Loucy (cell line): ENCODE measurements around the gene UQCRHL.

Experiments used
- H2AFZ ChIP-seq: fragments of 200-600 bp; sonication (generic); 2 replicates; pipeline ENCODE4 v1.6.0; 2016; ENCODE audit warnings: antibody characterized with exemption, mild to moderate bottlenecking, low read length, moderate library complexity
- H3F3A ChIP-seq: fragments of 200-600 bp; 2 replicates; pipeline ENCODE4 v1.6.0; 2016; ENCODE audit warnings: antibody characterized with exemption, low read depth, mild to moderate bottlenecking
- H3K27me3 ChIP-seq: fragments of 200-600 bp; sonication (generic); 2 replicates; pipeline ENCODE4 v1.6.1; 2014; ENCODE audit warnings: low read length, mild to moderate bottlenecking; ENCODE audit not compliant: insufficient read depth, poor library complexity, severe bottlenecking
- H3K36me3 ChIP-seq: fragments of 200-600 bp; sonication (generic); 2 replicates; pipeline ENCODE4 v1.6.1; 2016; ENCODE audit warnings: low read length; ENCODE audit not compliant: insufficient read depth
- H3K4me1 ChIP-seq: fragments of 200-600 bp; sonication (generic); 2 replicates; pipeline ENCODE4 v1.5.1; 2014; ENCODE audit warnings: low read length, mild to moderate bottlenecking; ENCODE audit not compliant: insufficient read depth, poor library complexity, severe bottlenecking
- H3K4me2 ChIP-seq: fragments of 200-600 bp; sonication (generic); 2 replicates; pipeline ENCODE4 v1.6.0; 2014; ENCODE audit warnings: antibody characterized with exemption, low read length, low read depth, mild to moderate bottlenecking; ENCODE audit not compliant: poor library complexity, severe bottlenecking
- H3K4me3 ChIP-seq: fragments of 200-600 bp; sonication (generic); 2 replicates; pipeline ENCODE4 v1.5.1; 2014; ENCODE audit warnings: low read length, mild to moderate bottlenecking, mixed read lengths; ENCODE audit not compliant: poor library complexity, severe bottlenecking
- H3K79me2 ChIP-seq: fragments of 200-600 bp; sonication (generic); 2 replicates; pipeline ENCODE4 v1.6.1; 2014; ENCODE audit warnings: low read length; ENCODE audit not compliant: insufficient read depth
- H3K9ac ChIP-seq: fragments of 200-600 bp; sonication (generic); 2 replicates; pipeline ENCODE4 v1.6.0; 2014; ENCODE audit warnings: mild to moderate bottlenecking, low read depth, low read length, moderate library complexity; ENCODE audit not compliant: poor library complexity, severe bottlenecking
- H3K9me2 ChIP-seq: fragments of 200-600 bp; sonication (generic); replicated peaks from 2 replicates; pipeline ENCODE4 v1.6.1; 2016; ENCODE audit warnings: low read depth, low read length, mixed read lengths
- H3K9me3 ChIP-seq: fragments of 200-600 bp; sonication (generic); 2 replicates; pipeline ENCODE4 v1.6.1; 2014; ENCODE audit warnings: mild to moderate bottlenecking, antibody characterized with exemption, low read length, low read depth; ENCODE audit not compliant: insufficient read depth
- H4K20me1 ChIP-seq: fragments of 200-600 bp; sonication (generic); 2 replicates; pipeline ENCODE4 v1.6.0; 2014; ENCODE audit warnings: antibody characterized with exemption, low read length, mild to moderate bottlenecking; ENCODE audit not compliant: insufficient read depth, poor library complexity, severe bottlenecking
- CTCF ChIP-seq: fragments of 200-600 bp; sonication (generic); conservative IDR thresholded peaks from 2 replicates; pipeline ENCODE4 v1.5.1; 2014; ENCODE audit warnings: mild to moderate bottlenecking, antibody characterized with exemption, low read length
- EZH2phosphoT487 ChIP-seq: fragments of 200-600 bp; IDR thresholded peaks from 2 replicates; pipeline ENCODE4 v1.6.1; 2018; ENCODE audit warnings: antibody characterized with exemption, mild to moderate bottlenecking, moderate library complexity, borderline replicate concordance

UQCRHL gene

GRCh38 chr1:15807121-15807520, 328 bp downstream of the UQCRHL start:
- Histone ChIP-seq H3K4me1 (no peaks in the 10 kb centered on the region), H3K27me3 (no peaks in the 10 kb centered on the region), H4K20me1 (no peaks in the 10 kb centered on the region), H3K4me2 (no peak overlapping the region), H3F3A (no peaks in the 10 kb centered on the region), H3K4me3 (no peak overlapping the region), H3K79me2 (no peaks in the 10 kb centered on the region), H3K36me3 (no peaks in the 10 kb centered on the region), H3K9me2 (no peaks in the 10 kb centered on the region), H2AFZ (no peak overlapping the region), H3K9me3 (no peaks in the 10 kb centered on the region), H3K9ac (no peak overlapping the region)
- no peak for TF ChIP-seq CTCF

- Histone ChIP-seq H3K36me3 (no peaks in the 10 kb centered on the region), H3F3A (no peaks in the 10 kb centered on the region), H3K4me3 (no peak overlapping the region), H3K9me3 (no peaks in the 10 kb centered on the region), H4K20me1 (no peaks in the 10 kb centered on the region), H3K79me2 (no peaks in the 10 kb centered on the region), H3K27me3 (no peaks in the 10 kb centered on the region), H3K9ac (no peak overlapping the region), H3K9me2 (no peaks in the 10 kb centered on the region), H3K4me2 (no peak overlapping the region), H2AFZ (no peak overlapping the region), H3K4me1 (no peaks in the 10 kb centered on the region)
- TF ChIP-seq CTCF (no peak), EZH2phosphoT487 (no peak)
Observed at GRCh38 chr1:15804060-15804459, 3.4 kb downstream of the UQCRHL start.

- H3K36me3 ChIP-seq, result no peaks in the 10 kb centered on the region
- peak; percentile 62 for TF ChIP-seq CTCF
- no peak for TF ChIP-seq EZH2phosphoT487
Observed at GRCh38 chr1:15803380-15803779, 4.1 kb downstream of the UQCRHL start.

More at GRCh38 chr1:15803380-15803779, 4.1 kb downstream of the UQCRHL start:
- Histone ChIP-seq H3K4me2 (no peak overlapping the region), H3K9me3 (no peaks in the 10 kb centered on the region), H3F3A (no peaks in the 10 kb centered on the region), H3K79me2 (no peaks in the 10 kb centered on the region), H3K9me2 (no peaks in the 10 kb centered on the region), H3K27me3 (no peaks in the 10 kb centered on the region), H2AFZ (no peak overlapping the region), H3K9ac (no peak overlapping the region), H3K4me1 (no peaks in the 10 kb centered on the region), H3K4me3 (no peak overlapping the region), H4K20me1 (no peaks in the 10 kb centered on the region)
